GM10266 (cell line): ENCODE data around the gene ANKRD33B.

Experiments used
- DNase-seq: peaks from one replicate; pipeline ENCODE4 v3.0.0; 2012; ENCODE audit errors: extremely low spot score
- TF ChIP-seq, protein P1 (sequence below): IDR thresholded peaks from 2 replicates; pipeline ENCODE4 v1.5.1; 2012; ENCODE audit warnings: mild to moderate bottlenecking, low read depth; ENCODE audit not compliant: control insufficient read depth, insufficient read depth; ENCODE audit errors: missing control alignments

Gene ANKRD33B

DNA sequence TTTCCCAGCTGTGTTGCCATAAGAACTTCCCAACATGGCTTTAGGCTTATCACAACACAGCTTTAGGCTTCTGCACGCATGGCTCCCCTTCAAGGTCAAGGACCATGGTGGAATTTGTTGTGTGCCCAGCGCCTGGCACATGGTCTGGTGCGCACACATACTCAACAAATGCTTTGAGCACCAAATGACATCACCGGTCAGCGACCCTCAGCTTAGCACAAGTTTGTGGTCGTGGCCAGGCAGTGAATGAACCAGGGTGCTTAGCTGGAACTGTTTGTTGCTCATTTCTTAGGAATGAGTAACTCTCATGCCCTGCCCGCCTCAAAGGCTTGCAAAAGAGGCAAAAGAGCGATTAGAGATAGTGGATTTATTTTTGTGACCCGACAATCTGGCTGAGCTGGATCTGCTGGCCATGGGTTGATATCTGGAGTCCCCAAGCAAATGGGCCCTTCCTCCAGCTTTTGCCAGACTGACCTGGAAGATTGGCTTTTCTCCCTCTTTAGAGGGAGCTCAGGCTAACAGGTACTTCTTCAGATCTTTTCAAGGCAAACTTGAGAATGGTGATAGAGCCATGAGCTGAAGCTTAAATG, 138.3 kb downstream of the ANKRD33B start:
- TF ChIP-seq, protein P1, sequence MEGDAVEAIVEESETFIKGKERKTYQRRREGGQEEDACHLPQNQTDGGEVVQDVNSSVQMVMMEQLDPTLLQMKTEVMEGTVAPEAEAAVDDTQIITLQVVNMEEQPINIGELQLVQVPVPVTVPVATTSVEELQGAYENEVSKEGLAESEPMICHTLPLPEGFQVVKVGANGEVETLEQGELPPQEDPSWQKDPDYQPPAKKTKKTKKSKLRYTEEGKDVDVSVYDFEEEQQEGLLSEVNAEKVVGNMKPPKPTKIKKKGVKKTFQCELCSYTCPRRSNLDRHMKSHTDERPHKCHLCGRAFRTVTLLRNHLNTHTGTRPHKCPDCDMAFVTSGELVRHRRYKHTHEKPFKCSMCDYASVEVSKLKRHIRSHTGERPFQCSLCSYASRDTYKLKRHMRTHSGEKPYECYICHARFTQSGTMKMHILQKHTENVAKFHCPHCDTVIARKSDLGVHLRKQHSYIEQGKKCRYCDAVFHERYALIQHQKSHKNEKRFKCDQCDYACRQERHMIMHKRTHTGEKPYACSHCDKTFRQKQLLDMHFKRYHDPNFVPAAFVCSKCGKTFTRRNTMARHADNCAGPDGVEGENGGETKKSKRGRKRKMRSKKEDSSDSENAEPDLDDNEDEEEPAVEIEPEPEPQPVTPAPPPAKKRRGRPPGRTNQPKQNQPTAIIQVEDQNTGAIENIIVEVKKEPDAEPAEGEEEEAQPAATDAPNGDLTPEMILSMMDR: no peak
- no peak for DNase-seq

DNA sequence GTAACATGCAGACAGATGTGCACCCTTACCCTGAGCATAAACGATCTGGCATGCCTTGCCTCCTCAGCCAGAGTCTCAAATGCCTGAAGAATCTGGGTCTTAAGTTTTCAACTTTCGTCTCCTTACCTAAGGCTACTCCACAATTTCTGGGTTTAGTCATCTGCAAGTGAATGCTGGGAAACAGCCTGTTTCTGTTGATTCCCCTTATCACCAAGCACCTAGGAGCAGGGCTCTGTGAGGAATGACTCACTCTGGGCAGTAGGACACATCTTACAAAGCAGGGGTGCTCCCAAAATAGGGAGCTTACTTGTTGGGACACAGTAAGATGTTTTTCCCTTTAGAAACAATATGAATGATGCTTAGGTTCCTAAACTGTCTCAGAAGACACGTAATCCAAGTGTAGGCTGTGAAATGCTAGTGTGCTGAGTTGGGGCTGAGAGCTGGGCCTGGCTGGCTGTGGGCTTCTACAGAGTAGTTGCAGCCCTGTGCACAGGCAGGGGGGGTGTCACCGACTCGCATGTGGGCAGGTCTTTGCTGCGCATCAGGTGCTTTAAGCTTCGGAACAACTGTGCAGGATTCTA, 139.1 kb downstream of the ANKRD33B start:
- TF ChIP-seq, protein P1: no peak
- no peak for DNase-seq

GRCh38 chr5:10703676-10704075, 139.8 kb downstream of the ANKRD33B start:
- TF ChIP-seq, protein P1: no peak
- DNase-seq: no peak

DNA sequence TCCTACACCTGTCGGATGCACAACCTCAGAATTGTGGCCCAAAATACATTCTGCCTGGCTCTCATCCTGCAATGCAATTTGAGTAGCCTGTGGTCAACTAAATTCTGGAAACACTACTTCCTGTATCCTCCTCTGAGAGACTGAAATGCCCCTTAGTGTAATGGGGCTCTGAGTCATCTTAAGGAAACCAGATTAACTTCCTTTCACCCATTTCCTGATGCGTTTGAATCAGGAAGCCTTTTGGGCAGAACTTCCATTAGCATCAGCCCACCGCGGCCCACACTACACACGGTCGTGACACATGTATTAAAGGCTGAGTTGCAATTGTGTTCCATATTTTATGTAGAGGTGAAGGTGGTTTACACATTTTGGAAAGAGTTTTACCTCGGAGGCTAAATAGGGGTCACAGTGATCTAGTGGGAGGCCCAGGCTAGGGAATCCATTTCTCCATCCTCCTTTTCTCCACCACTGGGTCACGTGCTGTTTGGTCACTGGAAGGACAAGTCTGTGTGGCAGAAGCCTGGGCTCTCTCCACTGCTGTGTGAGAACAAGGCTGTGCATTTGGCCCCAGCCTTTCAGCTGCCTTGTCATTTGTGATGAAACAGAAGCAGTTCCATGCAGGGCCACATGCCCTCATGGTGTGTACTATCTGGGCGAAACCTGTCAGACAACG, 141.2 kb downstream of the ANKRD33B start:
- TF ChIP-seq, protein P1: no peak
- no peak for DNase-seq

GRCh38 chr5:10705747-10706146, 141.9 kb downstream of the ANKRD33B start:
- TF ChIP-seq, protein P1: no peak
- no peak for DNase-seq

GRCh38 chr5:10706326-10706725, 142.5 kb downstream of the ANKRD33B start:
- TF ChIP-seq, protein P1: no peak
- no peak for DNase-seq
